ENCODE results near the gene NKX2-1. TPM values are rescaled to one million over a fixed set of nuclear protein-coding genes. Genes with fewer than 3 reads are reported as not detected.

Gene NKX2-1
- total and polyA plus RNA-seq, 2 of the 13 experiments (the other 11 are each of a cell fraction or from before 2014, with no cell fraction given) = not detected

GRCh38 chr14:36556811-36557433 is 36.9 kb upstream of the NKX2-1 start:
- no peaks in the 10 kb centered on the region for H3K79me2 ChIP-seq (ENCODE audit: insufficient read depth, low read length)
- no peak overlapping the region for H3K4me2 ChIP-seq (ENCODE audit: low read depth, low read length)
- H3K27ac ChIP-seq (ENCODE audit: extremely low read length, insufficient read depth, low read length) = no peak overlapping the region
- no peaks in the 10 kb centered on the region for H4K20me1 ChIP-seq (ENCODE audit: insufficient read depth, low read length)
- H3K27me3 ChIP-seq (ENCODE audit: control insufficient read depth in 1 of 2, insufficient read depth in 2 of 2, low read length in 2 of 2) = peaks cover 0 to 22% of the 10 kb centered on the region in 2 experiments; a peak in 2 of 5 replicates
- H3K9ac ChIP-seq (ENCODE audit: insufficient read depth, low read depth, low read length) = no peak overlapping the region
- intact Hi-C loops (cut with micrococcal nuclease; ENCODE audit: unreplicated experiment) (loop anchor here (1.0 to 5.0 kb wide), 5 partner anchors 48 to 674 kb away; no protein-coding TSS in a partner anchor), in situ Hi-C loops (cut with HindIII; ENCODE audit: extremely low pct_ligation_motif_present, low pct_unique_long_range_greater_than_20kb) (loop anchor here (10.0 kb wide), 1 partner anchor 388 kb away; no protein-coding TSS in a partner anchor)
- CTCF ChIA-PET (ENCODE audit: low intra/inter-chr PET ratio, low total read pairs) = interaction anchor here (1.4 to 4.7 kb wide), 5 partner anchors 31 to 593 kb away, joined by 3 to 24 read pairs (median 5); no protein-coding TSS in a partner anchor
- peak; percentile 45 for DNase-seq (ENCODE audit: low spot score)
- H3K36me3 ChIP-seq (replicated peaks in 1 of 2; ENCODE audit: control insufficient read depth in 1 of 2, insufficient read depth in 2 of 2, low read length in 2 of 2) = no peaks in the 10 kb centered on the region
- TF ChIP-seq AGO2 (optimal IDR thresholded peaks at IDR 0.05; ENCODE audit: low read depth, low read length) (no peak), RCOR2 (CRISPR knock-in tag; IDR thresholded peaks at IDR 0.05) (no peak), XBP1 (CRISPR knock-in tag; IDR thresholded peaks at IDR 0.05) (peak; percentile 25; the same call in 1 of the 2 replicates), CTCF (CRISPR knock-in tag; IDR thresholded peaks at IDR 0.05) (peak; percentile 81), STAG1 (CRISPR knock-in tag; IDR thresholded peaks at IDR 0.05) (peak; percentile 71), ZNF737 (CRISPR knock-in tag; IDR thresholded peaks at IDR 0.05; ENCODE audit: borderline replicate concordance) (no peak), ATRX (CRISPR knock-in tag; IDR thresholded peaks at IDR 0.05; ENCODE audit: borderline replicate concordance) (no peak), ZKSCAN8 (CRISPR knock-in tag; IDR thresholded peaks at IDR 0.05; ENCODE audit: borderline replicate concordance) (no peak), ARID3A (IDR thresholded peaks at IDR 0.05; ENCODE audit: low read depth, low read length) (peak; percentile 59; the same call in 1 of the 2 replicates), BRF2 (CRISPR knock-in tag; IDR thresholded peaks at IDR 0.05) (no peak), RAD21 (CRISPR knock-in tag; IDR thresholded peaks at IDR 0.05) (peak; percentile 34; the same call in 1 of the 2 replicates), XRCC5 (optimal IDR thresholded peaks at IDR 0.05; ENCODE audit: low read length) (peak; percentile 48)
- WGBS (ENCODE audit: low lambda C conversion rate) = 28% methylated on average over 9 of the region's 9 CpGs
- FAIRE-seq = no peak
- BruUV-seq (replicated peaks) = no TSS peak
- peak; percentile 82 for ATAC-seq
- H2AFZ ChIP-seq (ENCODE audit: low read length) = no peak overlapping the region
- no peak overlapping the region for H3K4me3 ChIP-seq (replicated peaks in 1 of 3; ENCODE audit: insufficient read depth in 1 of 3, low read depth in 2 of 3, low read length in 3 of 3)
- POLR2A ChIA-PET = no interaction called here
- no peaks in the 10 kb centered on the region for H3K9me3 ChIP-seq (ENCODE audit: low read length)
- no peaks in the 10 kb centered on the region for H3K4me1 ChIP-seq (ENCODE audit: insufficient read depth, low read length)

All from HepG2 (cell line).